HCT116 (cell line): Measurements from ENCODE around the gene TNIP3. TPM values are rescaled to one million over a fixed set of nuclear protein-coding genes. Genes with fewer than 3 reads are reported as not detected.

ENCODE experiments used
- ATAC-seq: fragments of 200-7000 bp; cut with Tn5 transposase; 2 replicates; pipeline ENCODE4 v1.9.1; 2020; ENCODE audit warnings: mild to moderate bottlenecking, moderate library complexity
- BruUV-seq: library from RNA; stranded (reverse); fragments of 400-500 nt; replicated peaks from 2 replicates; lab custom pipeline; 2021; lab: Mats Ljungman, UMichigan
- CTCF ChIA-PET: fragments of 300-600 bp; sonication (Branson Sonifier 250); formaldehyde crosslinking; loops from one replicate; lab custom pipeline; 2021; ENCODE audit warnings: antibody characterized with exemption; lab: Charles Lee
- POLR2A ChIA-PET: fragments of 300-600, 350-600 bp; sonication (Branson Sonifier 250); formaldehyde crosslinking; loops from one replicate; lab custom pipeline; 2021; ENCODE audit warnings: antibody characterized with exemption; lab: Charles Lee
- RAD21 ChIA-PET, 2 experiments: fragments of 300-600 bp; sonication (Branson Sonifier 250); formaldehyde crosslinking; loops; one replicate each; lab custom pipeline; 2023; ENCODE audit warnings: low total read pairs in 2 of 2; ENCODE audit not compliant: uncharacterized antibody in 2 of 2, unreplicated experiment in 2 of 2, low non-redundant PET in 1 of 2; lab: Charles Lee
- DNase-seq: peaks from one replicate; pipeline ENCODE4 v3.0.0-alpha.2; 2010; ENCODE audit warnings: low read depth, low spot score
- H2AFZ ChIP-seq: fragments of 200-600 bp; shearing (Covaris generic), sonication (generic); 2 replicates; pipeline ENCODE4 v1.6.1; 2017; ENCODE audit warnings: low read depth, mixed run types, mixed read lengths, antibody characterized with exemption, low read length; ENCODE audit not compliant: poor library complexity, severe bottlenecking
- H3K27ac ChIP-seq: 2 replicates; pipeline ENCODE4 v1.5.1; 2012; ENCODE audit warnings: low read depth, low read length
- H3K27me3 ChIP-seq: fragments of 200-600 bp; sonication (generic); 2 replicates; pipeline ENCODE4 v1.6.1; 2016; ENCODE audit warnings: mixed run types, low read length, mixed read lengths; ENCODE audit not compliant: insufficient read depth
- H3K36me3 ChIP-seq, 2 experiments: fragments of 200-500 bp in 1 of 2; fragments of 200-600 bp in 1 of 2; sonication (Bioruptor generic) in 1 of 2; sonication (generic) in 1 of 2; 2 replicates each; pipeline versions ENCODE4 v1.5.1 to v1.6.1; 2014 to 2016; ENCODE audit warnings: low read length in 2 of 2, inconsistent platforms in 1 of 2, mixed read lengths in 1 of 2, mixed run types in 1 of 2; ENCODE audit not compliant: insufficient read depth in 2 of 2, control insufficient read depth in 1 of 2
- H3K4me1 ChIP-seq, 2 experiments: fragments of 200-600 bp in 1 of 2; sonication (generic) in 1 of 2; 2 replicates each; pipeline versions ENCODE4 v1.5.1 to v1.6.1; 2012 to 2017; ENCODE audit warnings: low read length in 2 of 2, inconsistent platforms in 1 of 2, mild to moderate bottlenecking in 1 of 2, mixed read lengths in 1 of 2, mixed run types in 1 of 2, moderate library complexity in 1 of 2; ENCODE audit not compliant: insufficient read depth in 2 of 2, control insufficient read depth in 1 of 2
- H3K4me2 ChIP-seq: fragments of 200-600 bp; sonication (generic); 2 replicates; pipeline ENCODE4 v1.6.1; 2017; ENCODE audit warnings: mixed run types, low read length, mixed read lengths
- H3K4me3 ChIP-seq, 2 experiments: fragments of 200-600 bp in 1 of 2; sonication (generic) in 1 of 2; replicated peaks in 1 of 2; 2 replicates each; pipeline ENCODE4 v1.5.1; 2011 to 2016; ENCODE audit warnings: low read length in 2 of 2, control low read depth in 1 of 2, low read depth in 1 of 2, mild to moderate bottlenecking in 1 of 2, mixed read lengths in 1 of 2, mixed run types in 1 of 2
- H3K79me2 ChIP-seq: fragments of 200-600 bp; sonication (generic); 2 replicates; pipeline ENCODE4 v1.6.1; 2017; ENCODE audit warnings: mild to moderate bottlenecking, mixed run types, low read length, moderate library complexity, mixed read lengths; ENCODE audit not compliant: insufficient read depth
- H3K9ac ChIP-seq: fragments of 200-600 bp; sonication (generic); 2 replicates; pipeline ENCODE4 v1.6.1; 2016; ENCODE audit warnings: low read length, mixed read lengths
- H3K9me2 ChIP-seq: fragments of 200-600 bp; sonication (generic), shearing (Covaris generic); 2 replicates; pipeline ENCODE4 v1.6.1; 2017; ENCODE audit warnings: mixed run types, mild to moderate bottlenecking, moderate library complexity; ENCODE audit not compliant: insufficient read depth
- H3K9me3 ChIP-seq, 2 experiments: fragments of 200-500 bp in 1 of 2; fragments of 200-600 bp in 1 of 2; sonication (Bioruptor generic) in 1 of 2; sonication (generic) in 1 of 2; 2 replicates each; pipeline ENCODE4 v1.6.1; 2014 to 2017; ENCODE audit warnings: low read length in 2 of 2, mixed read lengths in 2 of 2, inconsistent platforms in 1 of 2, low read depth in 1 of 2, mild to moderate bottlenecking in 1 of 2, mixed run types in 1 of 2, moderate library complexity in 1 of 2; ENCODE audit not compliant: control insufficient read depth in 1 of 2, insufficient read depth in 1 of 2
- H4K20me1 ChIP-seq: fragments of 200-600 bp; sonication (generic), shearing (Covaris generic); 2 replicates; pipeline ENCODE4 v1.6.1; 2017; ENCODE audit warnings: mixed run types, mild to moderate bottlenecking, moderate library complexity; ENCODE audit not compliant: insufficient read depth
- POLR2A ChIP-seq: IDR thresholded peaks from 2 replicates; pipeline ENCODE4 v1.7.0; 2011; ENCODE audit warnings: borderline replicate concordance; ENCODE audit not compliant: insufficient read depth, insufficient read length; ENCODE audit errors: extremely low read depth
- RAD21 ChIP-seq: IDR thresholded peaks from 2 replicates; pipeline ENCODE4 v1.6.1; 2012; ENCODE audit warnings: low read depth, mild to moderate bottlenecking
- SP1 ChIP-seq: IDR thresholded peaks from 2 replicates; pipeline ENCODE4 v1.6.1; 2012; ENCODE audit warnings: low read depth
- intact Hi-C: fragments of 100-400 bp; cut with micrococcal nuclease; formaldehyde crosslinking; loops from 2 replicates; pipeline ENCODE4 v1.10.0; 2022
- total RNA-seq: library from RNA; stranded (reverse); gene quantifications from one replicate; pipeline ENCODE4 v1.2.1, GENCODE V29; 2021; ENCODE audit not compliant: unreplicated experiment
- TF ChIP-seq, protein P1 (sequence below): IDR thresholded peaks from 2 replicates; pipeline ENCODE4 v1.6.1; 2011; ENCODE audit warnings: mild to moderate bottlenecking, low read length, moderate library complexity; ENCODE audit not compliant: insufficient replicate concordance; ENCODE audit errors: extremely low read depth
- TF ChIP-seq, protein P2 (sequence below), 3 experiments: fragments of 200-600 bp in 1 of 3; sonication (generic) in 1 of 3; IDR thresholded peaks in 2 of 3; conservative IDR thresholded peaks in 1 of 3; 2 replicates each; pipeline ENCODE4 v1.5.1; 2012 to 2017; ENCODE audit warnings: low read depth in 2 of 3, low read length in 2 of 3, antibody characterized with exemption in 1 of 3, borderline replicate concordance in 1 of 3, control low read depth in 1 of 3, mild to moderate bottlenecking in 1 of 3, mixed read lengths in 1 of 3, mixed run types in 1 of 3, moderate library complexity in 1 of 3; ENCODE audit not compliant: insufficient read depth in 1 of 3

TNIP3 gene
- total RNA-seq, 1 experiment from 2014 or later = not detected

DNA sequence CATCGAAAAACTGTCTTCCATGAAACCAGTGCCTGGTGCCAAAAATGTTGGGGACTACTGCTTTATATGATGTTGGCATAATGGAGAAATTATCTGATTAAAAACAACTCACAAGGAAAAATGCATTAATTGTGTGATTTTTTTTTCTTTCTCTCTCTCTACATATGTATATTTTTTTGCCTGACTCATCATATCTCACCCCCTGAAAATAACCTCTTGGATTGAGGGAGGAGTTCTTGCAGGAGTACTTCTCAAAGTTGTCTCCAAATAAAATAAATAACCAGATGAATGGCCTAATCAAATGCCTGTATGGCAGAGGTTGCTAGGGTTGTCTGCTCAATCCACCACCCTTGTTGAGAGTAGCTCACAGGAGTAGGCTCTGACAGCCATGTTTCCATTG, 19.9 kb upstream of the TNIP3 start:
- no peaks in the 10 kb centered on the region for H3K27me3 ChIP-seq
- no peak overlapping the region for H3K4me3 ChIP-seq
- DNase-seq = no peak
- H3K4me2 ChIP-seq = no peak overlapping the region
- CTCF ChIA-PET = no interaction called here
- no peaks in the 10 kb centered on the region for H3K9me2 ChIP-seq
- no peaks in the 10 kb centered on the region for H4K20me1 ChIP-seq
- no peaks in the 10 kb centered on the region for H3K36me3 ChIP-seq
- POLR2A ChIA-PET = no interaction called here
- intact Hi-C loops = no loop called here
- H3K27ac ChIP-seq = no peak overlapping the region
- no TSS peak for BruUV-seq
- RAD21 ChIA-PET = no interaction called here
- TF ChIP-seq RAD21 (no peak), POLR2A (no peak), SP1 (no peak)
- TF ChIP-seq, protein P1, sequence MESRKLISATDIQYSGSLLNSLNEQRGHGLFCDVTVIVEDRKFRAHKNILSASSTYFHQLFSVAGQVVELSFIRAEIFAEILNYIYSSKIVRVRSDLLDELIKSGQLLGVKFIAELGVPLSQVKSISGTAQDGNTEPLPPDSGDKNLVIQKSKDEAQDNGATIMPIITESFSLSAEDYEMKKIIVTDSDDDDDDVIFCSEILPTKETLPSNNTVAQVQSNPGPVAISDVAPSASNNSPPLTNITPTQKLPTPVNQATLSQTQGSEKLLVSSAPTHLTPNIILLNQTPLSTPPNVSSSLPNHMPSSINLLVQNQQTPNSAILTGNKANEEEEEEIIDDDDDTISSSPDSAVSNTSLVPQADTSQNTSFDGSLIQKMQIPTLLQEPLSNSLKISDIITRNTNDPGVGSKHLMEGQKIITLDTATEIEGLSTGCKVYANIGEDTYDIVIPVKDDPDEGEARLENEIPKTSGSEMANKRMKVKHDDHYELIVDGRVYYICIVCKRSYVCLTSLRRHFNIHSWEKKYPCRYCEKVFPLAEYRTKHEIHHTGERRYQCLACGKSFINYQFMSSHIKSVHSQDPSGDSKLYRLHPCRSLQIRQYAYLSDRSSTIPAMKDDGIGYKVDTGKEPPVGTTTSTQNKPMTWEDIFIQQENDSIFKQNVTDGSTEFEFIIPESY = no peak
- TF ChIP-seq, protein P2, sequence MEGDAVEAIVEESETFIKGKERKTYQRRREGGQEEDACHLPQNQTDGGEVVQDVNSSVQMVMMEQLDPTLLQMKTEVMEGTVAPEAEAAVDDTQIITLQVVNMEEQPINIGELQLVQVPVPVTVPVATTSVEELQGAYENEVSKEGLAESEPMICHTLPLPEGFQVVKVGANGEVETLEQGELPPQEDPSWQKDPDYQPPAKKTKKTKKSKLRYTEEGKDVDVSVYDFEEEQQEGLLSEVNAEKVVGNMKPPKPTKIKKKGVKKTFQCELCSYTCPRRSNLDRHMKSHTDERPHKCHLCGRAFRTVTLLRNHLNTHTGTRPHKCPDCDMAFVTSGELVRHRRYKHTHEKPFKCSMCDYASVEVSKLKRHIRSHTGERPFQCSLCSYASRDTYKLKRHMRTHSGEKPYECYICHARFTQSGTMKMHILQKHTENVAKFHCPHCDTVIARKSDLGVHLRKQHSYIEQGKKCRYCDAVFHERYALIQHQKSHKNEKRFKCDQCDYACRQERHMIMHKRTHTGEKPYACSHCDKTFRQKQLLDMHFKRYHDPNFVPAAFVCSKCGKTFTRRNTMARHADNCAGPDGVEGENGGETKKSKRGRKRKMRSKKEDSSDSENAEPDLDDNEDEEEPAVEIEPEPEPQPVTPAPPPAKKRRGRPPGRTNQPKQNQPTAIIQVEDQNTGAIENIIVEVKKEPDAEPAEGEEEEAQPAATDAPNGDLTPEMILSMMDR (IDR thresholded peaks at IDR 0.05 in 2 of 3, conservative IDR thresholded peaks at IDR 0.05 in 1 of 3; ENCODE audit: borderline replicate concordance in 1 of 3, insufficient read depth in 1 of 3, low read depth in 2 of 3, low read length in 2 of 3) = no peak
- H3K4me1 ChIP-seq = no peaks in the 10 kb centered on the region
- no peak overlapping the region for H3K9ac ChIP-seq
- ATAC-seq = no peak
- H3K9me3 ChIP-seq = no peaks in the 10 kb centered on the region
- H2AFZ ChIP-seq = no peak overlapping the region
- no peaks in the 10 kb centered on the region for H3K79me2 ChIP-seq
